ENCODE measurements around the gene DRAM2. TPM values are rescaled to one million over a fixed set of nuclear protein-coding genes. Genes with fewer than 3 reads are reported as not detected.

The DRAM2 gene
- total and polyA plus RNA-seq, 2 of the 4 experiments (the other 2 are of a cell fraction), result 31.4 to 66.3 TPM

- H4K91ac ChIP-seq (ENCODE audit: insufficient read depth, low read depth, low read length), result no peak overlapping the region
- H3K27me3 ChIP-seq (ENCODE audit: control insufficient read depth, insufficient read depth, low read length), result no peaks in the 10 kb centered on the region
- ChIA-PET POLR2A (ENCODE audit: unreplicated experiment) (no interaction called here), CTCF (no interaction called here)
- WGBS, 2 experiments (ENCODE audit: extremely low coverage in 2 of 2, insufficient read length in 1 of 2), result no CpG with 5 or more reads among the region's 1 CpG
- H2AK9ac ChIP-seq (replicated peaks; ENCODE audit: low read depth, low read length, poor library complexity), result no peak overlapping the region
- no peak overlapping the region for H3K14ac ChIP-seq (replicated peaks; ENCODE audit: low read depth, low read length)
- H3K4me1 ChIP-seq (ENCODE audit: control insufficient read depth, insufficient read depth, low read length), result no peaks in the 10 kb centered on the region
- H3K4me2 ChIP-seq (ENCODE audit: low read depth, low read length), result no peak overlapping the region
- H3K4me3 ChIP-seq (ENCODE audit: insufficient read depth, low read depth, low read length), result no peak overlapping the region
- no peak overlapping the region for H2BK120ac ChIP-seq (ENCODE audit: low read depth, low read length)
- no peak overlapping the region for H4K8ac ChIP-seq (ENCODE audit: low read depth in 2 of 2, low read length in 2 of 2)
- H3K9ac ChIP-seq (ENCODE audit: low read depth, low read length), result no peak overlapping the region
- no TSS peak for BruUV-seq (replicated peaks)
- peak; percentile 46 for ATAC-seq (ENCODE audit: low read depth)
- peak; percentile 41 for DNase-seq
- dilution Hi-C loops (cut with HindIII; ENCODE audit: low sequenced_read_pairs, unreplicated experiment) (no loop called here), intact Hi-C loops (cut with micrococcal nuclease) (no loop called here), in situ Hi-C loops (cut with MboI; ENCODE audit: low sequenced_read_pairs) (no loop called here)
- H3K4ac ChIP-seq (ENCODE audit: low read depth, low read length), result no peak overlapping the region
- H3K9me1 ChIP-seq (ENCODE audit: insufficient read depth, low read length), result no peaks in the 10 kb centered on the region
- H2AFZ ChIP-seq (replicated peaks; ENCODE audit: low read length, poor library complexity), result no peak overlapping the region
- H2BK5ac ChIP-seq (ENCODE audit: low read depth, low read length, poor library complexity, severe bottlenecking), result no peak overlapping the region
- no peak overlapping the region for H3K18ac ChIP-seq (ENCODE audit: low read depth, low read length)
- H2BK20ac ChIP-seq (ENCODE audit: low read depth, low read length), result no peak overlapping the region
- H3K79me1 ChIP-seq (ENCODE audit: low read depth in 1 of 2, low read length in 2 of 2), result no peaks in the 10 kb centered on the region
- no peak overlapping the region for H4K5ac ChIP-seq (ENCODE audit: low read depth, low read length)
- no peak overlapping the region for H3K23ac ChIP-seq (ENCODE audit: low read depth, low read length)
- H3K56ac ChIP-seq (ENCODE audit: extremely low read depth, insufficient read depth, low read length), result no peak overlapping the region
- H3K27ac ChIP-seq (ENCODE audit: insufficient read depth, low read length), result no peak overlapping the region
- H2BK15ac ChIP-seq (ENCODE audit: low read depth, low read length), result no peak overlapping the region
- no peak overlapping the region for H2AK5ac ChIP-seq (ENCODE audit: low read depth, low read length)
- H4K20me1 ChIP-seq (ENCODE audit: insufficient read depth, low read length), result no peaks in the 10 kb centered on the region
- no peaks in the 10 kb centered on the region for H3K9me3 ChIP-seq (ENCODE audit: control insufficient read depth, insufficient read depth, low read length)
- TF ChIP-seq RFX5 (IDR thresholded peaks at IDR 0.05; ENCODE audit: low read depth, low read length), result no peak
- TF ChIP-seq BHLHE40 (IDR thresholded peaks at IDR 0.05; ENCODE audit: low read depth, low read length), result no peak
- TF ChIP-seq MXI1 (IDR thresholded peaks at IDR 0.05; ENCODE audit: borderline replicate concordance, low read depth, low read length), result no peak
- no peaks in the 10 kb centered on the region for H3K36me3 ChIP-seq (ENCODE audit: control insufficient read depth, insufficient read depth, low read length)
Measured at GRCh38 chr1:111110197-111110899, 29.5 kb downstream of the DRAM2 start.
